Measurements from ENCODE around the gene KIAA1328.

- TF ChIP-seq CTCF (IDR thresholded peaks at IDR 0.05) (no peak), POLR2A (IDR thresholded peaks at IDR 0.05) (no peak)
Observed at GRCh38 chr18:37260367-37261093, 431.6 kb downstream of the KIAA1328 start.
